ENCODE measurements around the gene F8. TPM values are rescaled to one million over a fixed set of nuclear protein-coding genes. Genes with fewer than 3 reads are reported as not detected.

The F8 gene
- total and polyA plus RNA-seq, 9 of the 15 experiments (the other 6 are each of a cell fraction or from before 2014, with no cell fraction given) = 0.41 to 3.8 (median 0.91) TPM

DNA sequence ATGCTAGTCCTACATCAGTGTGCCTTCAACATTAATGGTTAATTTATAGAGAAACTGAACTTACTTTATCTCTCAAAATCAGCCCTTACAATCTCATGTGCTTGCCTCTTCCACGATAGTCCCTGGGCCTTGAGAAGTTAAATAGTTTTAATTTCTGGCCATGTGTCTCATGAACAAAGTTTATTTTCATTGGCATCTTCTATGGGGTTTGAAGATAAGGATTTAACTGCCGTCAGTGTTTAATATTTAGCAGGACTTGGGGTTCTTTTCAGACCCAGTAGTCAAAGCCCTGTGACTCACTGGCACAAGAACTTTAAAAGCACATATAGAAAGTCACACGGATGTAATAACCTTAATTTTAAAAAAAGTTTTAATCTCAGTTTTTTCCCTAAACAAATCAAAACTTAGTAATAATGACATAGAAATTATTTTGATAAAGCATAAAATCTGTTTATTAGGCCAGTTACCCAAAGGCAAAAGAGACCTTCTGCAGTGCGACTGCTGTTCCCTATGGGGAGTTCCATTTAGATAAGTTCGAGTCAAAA, 207.2 kb downstream of the F8 start (continued):
- TF ChIP-seq, protein P1, sequence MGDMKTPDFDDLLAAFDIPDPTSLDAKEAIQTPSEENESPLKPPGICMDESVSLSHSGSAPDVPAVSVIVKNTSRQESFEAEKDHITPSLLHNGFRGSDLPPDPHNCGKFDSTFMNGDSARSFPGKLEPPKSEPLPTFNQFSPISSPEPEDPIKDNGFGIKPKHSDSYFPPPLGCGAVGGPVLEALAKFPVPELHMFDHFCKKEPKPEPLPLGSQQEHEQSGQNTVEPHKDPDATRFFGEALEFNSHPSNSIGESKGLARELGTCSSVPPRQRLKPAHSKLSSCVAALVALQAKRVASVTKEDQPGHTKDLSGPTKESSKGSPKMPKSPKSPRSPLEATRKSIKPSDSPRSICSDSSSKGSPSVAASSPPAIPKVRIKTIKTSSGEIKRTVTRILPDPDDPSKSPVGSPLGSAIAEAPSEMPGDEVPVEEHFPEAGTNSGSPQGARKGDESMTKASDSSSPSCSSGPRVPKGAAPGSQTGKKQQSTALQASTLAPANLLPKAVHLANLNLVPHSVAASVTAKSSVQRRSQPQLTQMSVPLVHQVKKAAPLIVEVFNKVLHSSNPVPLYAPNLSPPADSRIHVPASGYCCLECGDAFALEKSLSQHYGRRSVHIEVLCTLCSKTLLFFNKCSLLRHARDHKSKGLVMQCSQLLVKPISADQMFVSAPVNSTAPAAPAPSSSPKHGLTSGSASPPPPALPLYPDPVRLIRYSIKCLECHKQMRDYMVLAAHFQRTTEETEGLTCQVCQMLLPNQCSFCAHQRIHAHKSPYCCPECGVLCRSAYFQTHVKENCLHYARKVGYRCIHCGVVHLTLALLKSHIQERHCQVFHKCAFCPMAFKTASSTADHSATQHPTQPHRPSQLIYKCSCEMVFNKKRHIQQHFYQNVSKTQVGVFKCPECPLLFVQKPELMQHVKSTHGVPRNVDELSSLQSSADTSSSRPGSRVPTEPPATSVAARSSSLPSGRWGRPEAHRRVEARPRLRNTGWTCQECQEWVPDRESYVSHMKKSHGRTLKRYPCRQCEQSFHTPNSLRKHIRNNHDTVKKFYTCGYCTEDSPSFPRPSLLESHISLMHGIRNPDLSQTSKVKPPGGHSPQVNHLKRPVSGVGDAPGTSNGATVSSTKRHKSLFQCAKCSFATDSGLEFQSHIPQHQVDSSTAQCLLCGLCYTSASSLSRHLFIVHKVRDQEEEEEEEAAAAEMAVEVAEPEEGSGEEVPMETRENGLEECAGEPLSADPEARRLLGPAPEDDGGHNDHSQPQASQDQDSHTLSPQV (IDR thresholded peaks at IDR 0.05) = peak; percentile 63
- TF ChIP-seq, protein P2, sequence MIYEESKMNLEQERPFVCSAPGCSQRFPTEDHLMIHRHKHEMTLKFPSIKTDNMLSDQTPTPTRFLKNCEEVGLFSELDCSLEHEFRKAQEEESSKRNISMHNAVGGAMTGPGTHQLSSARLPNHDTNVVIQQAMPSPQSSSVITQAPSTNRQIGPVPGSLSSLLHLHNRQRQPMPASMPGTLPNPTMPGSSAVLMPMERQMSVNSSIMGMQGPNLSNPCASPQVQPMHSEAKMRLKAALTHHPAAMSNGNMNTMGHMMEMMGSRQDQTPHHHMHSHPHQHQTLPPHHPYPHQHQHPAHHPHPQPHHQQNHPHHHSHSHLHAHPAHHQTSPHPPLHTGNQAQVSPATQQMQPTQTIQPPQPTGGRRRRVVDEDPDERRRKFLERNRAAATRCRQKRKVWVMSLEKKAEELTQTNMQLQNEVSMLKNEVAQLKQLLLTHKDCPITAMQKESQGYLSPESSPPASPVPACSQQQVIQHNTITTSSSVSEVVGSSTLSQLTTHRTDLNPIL (CRISPR knock-in tag; IDR thresholded peaks at IDR 0.05) = no peak
- TF ChIP-seq POLR2H (tag; IDR thresholded peaks at IDR 0.05; ENCODE audit: low read depth) (peak; percentile 41; the same call in 1 of the 2 replicates), DPF2 (IDR thresholded peaks at IDR 0.05) (0 out of 2 replicates have a peak, but pooled peaks have one; percentile 30), ZBTB8A (IDR thresholded peaks at IDR 0.05; ENCODE audit: partially characterized antibody) (peak; percentile 8)
- TF ChIP-seq, protein P3, sequence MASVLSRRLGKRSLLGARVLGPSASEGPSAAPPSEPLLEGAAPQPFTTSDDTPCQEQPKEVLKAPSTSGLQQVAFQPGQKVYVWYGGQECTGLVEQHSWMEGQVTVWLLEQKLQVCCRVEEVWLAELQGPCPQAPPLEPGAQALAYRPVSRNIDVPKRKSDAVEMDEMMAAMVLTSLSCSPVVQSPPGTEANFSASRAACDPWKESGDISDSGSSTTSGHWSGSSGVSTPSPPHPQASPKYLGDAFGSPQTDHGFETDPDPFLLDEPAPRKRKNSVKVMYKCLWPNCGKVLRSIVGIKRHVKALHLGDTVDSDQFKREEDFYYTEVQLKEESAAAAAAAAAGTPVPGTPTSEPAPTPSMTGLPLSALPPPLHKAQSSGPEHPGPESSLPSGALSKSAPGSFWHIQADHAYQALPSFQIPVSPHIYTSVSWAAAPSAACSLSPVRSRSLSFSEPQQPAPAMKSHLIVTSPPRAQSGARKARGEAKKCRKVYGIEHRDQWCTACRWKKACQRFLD (CRISPR knock-in tag; IDR thresholded peaks at IDR 0.05) = peak; percentile 42; the same call in 1 of the 2 replicates
- TF ChIP-seq, protein P4, sequence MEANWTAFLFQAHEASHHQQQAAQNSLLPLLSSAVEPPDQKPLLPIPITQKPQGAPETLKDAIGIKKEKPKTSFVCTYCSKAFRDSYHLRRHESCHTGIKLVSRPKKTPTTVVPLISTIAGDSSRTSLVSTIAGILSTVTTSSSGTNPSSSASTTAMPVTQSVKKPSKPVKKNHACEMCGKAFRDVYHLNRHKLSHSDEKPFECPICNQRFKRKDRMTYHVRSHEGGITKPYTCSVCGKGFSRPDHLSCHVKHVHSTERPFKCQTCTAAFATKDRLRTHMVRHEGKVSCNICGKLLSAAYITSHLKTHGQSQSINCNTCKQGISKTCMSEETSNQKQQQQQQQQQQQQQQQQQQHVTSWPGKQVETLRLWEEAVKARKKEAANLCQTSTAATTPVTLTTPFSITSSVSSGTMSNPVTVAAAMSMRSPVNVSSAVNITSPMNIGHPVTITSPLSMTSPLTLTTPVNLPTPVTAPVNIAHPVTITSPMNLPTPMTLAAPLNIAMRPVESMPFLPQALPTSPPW (CRISPR knock-in tag; IDR thresholded peaks at IDR 0.05) = 0 out of 2 replicates have a peak, but pooled peaks have one; percentile 12

All from K562 (cell line).